HepG2 (cell line): Measurements from ENCODE around the gene COL5A1. TPM values are rescaled to one million over a fixed set of nuclear protein-coding genes. Genes with fewer than 3 reads are reported as not detected.

Experiments used
- ATAC-seq: fragments of 200-7000 bp; cut with Tn5 transposase; 3 replicates; pipeline ENCODE4 v1.9.1; 2020; ENCODE audit warnings: mild to moderate bottlenecking, moderate library complexity
- BruUV-seq: library from RNA; stranded (reverse); fragments of 400-500 nt; replicated peaks from 2 replicates; lab custom pipeline; 2021; lab: Mats Ljungman, UMichigan
- CTCF ChIA-PET: fragments of 300-600 bp; formaldehyde crosslinking; extraction: SDS; loops from one replicate; lab custom pipeline; 2021; ENCODE audit warnings: low total read pairs, inconsistent platforms, low intra/inter-chr PET ratio; lab: Yijun Ruan, JAX
- POLR2A ChIA-PET: fragments of 350-600 bp; sonication (Branson Sonifier 250); formaldehyde crosslinking; loops from one replicate; lab custom pipeline; 2020; ENCODE audit warnings: antibody characterized with exemption, inconsistent platforms; lab: Yijun Ruan, JAX
- DNase-seq: peaks from one replicate; pipeline ENCODE4 v3.0.0-alpha.2; 2015; ENCODE audit warnings: low spot score
- FAIRE-seq: peaks from 3 replicates; lab custom pipeline; 2011; peaks lifted over from hg19 to GRCh38; lab: Jason Lieb, UNC
- H2AFZ ChIP-seq: one replicate; pipeline ENCODE4 v1.6.1; 2011; ENCODE audit warnings: low read length, inconsistent platforms
- H3K27ac ChIP-seq: fragments of 300-600 bp; 3 replicates; pipeline ENCODE4 v1.8.0; 2011; ENCODE audit warnings: mixed run types, mild to moderate bottlenecking, mixed read lengths, low read length, inconsistent platforms; ENCODE audit not compliant: insufficient read depth; ENCODE audit errors: extremely low read length
- H3K27me3 ChIP-seq, 2 experiments: fragments of 200-600 bp in 1 of 2; 2 replicates in 1 of 2; 3 replicates in 1 of 2; pipeline versions ENCODE4 v1.6.0 to v1.8.0; 2011; ENCODE audit warnings: low read length in 2 of 2, mild to moderate bottlenecking in 2 of 2, moderate library complexity in 2 of 2, inconsistent platforms in 1 of 2; ENCODE audit not compliant: insufficient read depth in 2 of 2, control insufficient read depth in 1 of 2
- H3K36me3 ChIP-seq, 2 experiments: fragments of 200-600 bp in 1 of 2; replicated peaks in 1 of 2; 2 replicates in 1 of 2; 3 replicates in 1 of 2; pipeline versions ENCODE4 v1.5.1 to v1.8.0; 2011; ENCODE audit warnings: low read length in 2 of 2, inconsistent platforms in 1 of 2; ENCODE audit not compliant: insufficient read depth in 2 of 2, control insufficient read depth in 1 of 2
- H3K4me1 ChIP-seq: 2 replicates; pipeline ENCODE4 v1.5.1; 2012; ENCODE audit warnings: low read length, inconsistent platforms; ENCODE audit not compliant: insufficient read depth
- H3K4me2 ChIP-seq: 2 replicates; pipeline ENCODE4 v1.6.0; 2011; ENCODE audit warnings: low read depth, low read length, inconsistent platforms
- H3K4me3 ChIP-seq, 3 experiments: fragments of 200-600 bp in 1 of 3; sonication (generic), shearing (Covaris generic) in 1 of 3; replicated peaks in 1 of 3; 2 replicates each; pipeline ENCODE4 v1.5.1; 2011 to 2016; ENCODE audit warnings: low read length in 3 of 3, inconsistent platforms in 2 of 3, low read depth in 2 of 3, mild to moderate bottlenecking in 2 of 3, control low read depth in 1 of 3, mixed read lengths in 1 of 3; ENCODE audit not compliant: insufficient read depth in 1 of 3
- H3K79me2 ChIP-seq: one replicate; pipeline ENCODE4 v1.6.1; 2011; ENCODE audit warnings: low read length, inconsistent platforms; ENCODE audit not compliant: insufficient read depth
- H3K9ac ChIP-seq: 2 replicates; pipeline ENCODE4 v1.6.0; 2011; ENCODE audit warnings: mild to moderate bottlenecking, low read depth, low read length, inconsistent platforms; ENCODE audit not compliant: insufficient read depth
- H3K9me3 ChIP-seq: 2 replicates; pipeline ENCODE4 v1.5.1; 2012; ENCODE audit warnings: mild to moderate bottlenecking, low read length
- H4K20me1 ChIP-seq: 2 replicates; pipeline ENCODE4 v1.6.0; 2011; ENCODE audit warnings: inconsistent platforms, mild to moderate bottlenecking, low read length, moderate library complexity; ENCODE audit not compliant: insufficient read depth
- ARID3A ChIP-seq: IDR thresholded peaks from 2 replicates; pipeline ENCODE4 v1.6.1; 2012; ENCODE audit warnings: low read depth, low read length, improper control_type of control experiment
- CERS6 ChIP-seq: sonication (generic); formaldehyde crosslinking; IDR thresholded peaks from 2 replicates; pipeline ENCODE4 v1.5.0; 2020; ENCODE audit warnings: missing genetic modification reagents
- EED ChIP-seq: sonication (generic); formaldehyde crosslinking; IDR thresholded peaks from 2 replicates; pipeline ENCODE4 v1.5.0; 2020; ENCODE audit warnings: mild to moderate bottlenecking, missing genetic modification reagents
- MATR3 ChIP-seq: sonication (generic); formaldehyde crosslinking; IDR thresholded peaks from 2 replicates; pipeline ENCODE4 v1.4.0; 2020; ENCODE audit warnings: missing genetic modification reagents
- MTF2 ChIP-seq: sonication (generic); formaldehyde crosslinking; IDR thresholded peaks from 2 replicates; pipeline ENCODE4 v1.5.0; 2020; ENCODE audit warnings: missing genetic modification reagents, borderline replicate concordance
- MXD1 ChIP-seq: sonication (generic); formaldehyde crosslinking; IDR thresholded peaks from 2 replicates; pipeline ENCODE4 v1.4.0; 2020; ENCODE audit warnings: mild to moderate bottlenecking, missing genetic modification reagents
- POLR2G ChIP-seq: fragments of 200-400 bp; formaldehyde crosslinking; IDR thresholded peaks from 2 replicates; pipeline ENCODE4 v1.6.1; 2018; ENCODE audit warnings: mild to moderate bottlenecking, low read depth, low read length, moderate library complexity
- PTBP1 ChIP-seq: fragments of 200-400 bp; formaldehyde crosslinking; IDR thresholded peaks from 2 replicates; pipeline ENCODE4 v1.6.1; 2018; ENCODE audit warnings: low read length, low read depth; ENCODE audit not compliant: poor library complexity, severe bottlenecking
- THRA ChIP-seq: sonication (generic); formaldehyde crosslinking; IDR thresholded peaks from 2 replicates; pipeline ENCODE4 v1.4.0; 2020; ENCODE audit warnings: missing genetic modification reagents, borderline replicate concordance
- ZNF234 ChIP-seq: sonication (generic); formaldehyde crosslinking; conservative IDR thresholded peaks from 2 replicates; pipeline ENCODE4 v1.5.1; 2020; ENCODE audit warnings: mild to moderate bottlenecking, missing genetic modification reagents
- ZNF383 ChIP-seq: sonication (generic); formaldehyde crosslinking; IDR thresholded peaks from 2 replicates; pipeline ENCODE4 v1.4.0; 2020; ENCODE audit warnings: missing genetic modification reagents, mild to moderate bottlenecking, borderline replicate concordance
- ZNF672 ChIP-seq: sonication (generic); formaldehyde crosslinking; IDR thresholded peaks from 2 replicates; pipeline ENCODE4 v1.8.1; 2022; ENCODE audit warnings: missing genetic modification reagents
- ZNF784 ChIP-seq: sonication (generic); formaldehyde crosslinking; IDR thresholded peaks from 2 replicates; pipeline ENCODE4 v1.5.1; 2020; ENCODE audit warnings: missing genetic modification reagents, mild to moderate bottlenecking, borderline replicate concordance
- ZNF850 ChIP-seq: sonication (generic); formaldehyde crosslinking; conservative IDR thresholded peaks from 2 replicates; pipeline ENCODE4 v1.9.0; 2021; ENCODE audit warnings: mild to moderate bottlenecking, missing genetic modification reagents
- WGBS: methylation state at CpG from one replicate; pipeline ENCODE4 v1.1.6; 2017; ENCODE audit warnings: low lambda C conversion rate; 5-methylcytosine and 5-hydroxymethylcytosine counted together
- in situ Hi-C: cut with HindIII; loops from 2 replicates; pipeline ENCODE4 v1.10.0; 2017; ENCODE audit warnings: low pct_unique_long_range_greater_than_20kb; ENCODE audit not compliant: extremely low pct_ligation_motif_present
- intact Hi-C: fragments of 100-400 bp; cut with micrococcal nuclease; formaldehyde crosslinking; loops from one replicate; pipeline ENCODE4 v1.10.0; 2022; ENCODE audit not compliant: unreplicated experiment
- polyA plus RNA-seq, 8 experiments: library from polyadenylated mRNA; depleted of rRNA in 3 of 8; stranded (reverse) in 7 of 8; unstranded in 1 of 8; fragments of >200 nt; fragmentation: Illumina TruSeq in 4 of 8; extraction: Trizol in 4 of 8; gene quantifications; 2 replicates each; pipeline versions ENCODE4 v1.2.1 to v1.2.3, GENCODE V29; 2011 to 2016; ENCODE audit warnings: low read depth in 4 of 8, missing spikeins in 1 of 8, mixed read lengths in 1 of 8; ENCODE audit not compliant: insufficient read depth in 1 of 8
- total RNA-seq, 5 experiments: library from RNA; depleted of rRNA; stranded (reverse); fragments of >200 nt; fragmentation: Illumina TruSeq; extraction: Trizol; gene quantifications; 2 replicates each; pipeline ENCODE4 v1.2.3, GENCODE V29; 2016; ENCODE audit warnings: low read depth in 1 of 5

The COL5A1 gene
- total and polyA plus RNA-seq, 2 of the 13 experiments (the other 11 are each of a cell fraction or from before 2014, with no cell fraction given), result not detected

- H2AFZ ChIP-seq, result no peak overlapping the region
- FAIRE-seq, result no peak
- POLR2A ChIA-PET, result no interaction called here
Observed at GRCh38 chr9:134618163-134618832, 23.3 kb upstream of the COL5A1 start.

More at GRCh38 chr9:134618163-134618832, 23.3 kb upstream of the COL5A1 start:
- H3K4me2 ChIP-seq, result no peak overlapping the region
- H3K36me3 ChIP-seq, result no peaks in the 10 kb centered on the region
- BruUV-seq, result no TSS peak
- no peaks in the 10 kb centered on the region for H3K79me2 ChIP-seq
- H3K27me3 ChIP-seq, result peaks cover 9 to 61% of the 10 kb centered on the region in 2 experiments; a peak in 4 of 5 replicates
- no peaks in the 10 kb centered on the region for H3K4me1 ChIP-seq
- no peak for DNase-seq
- CTCF ChIA-PET, result no interaction called here
- peaks cover 8% of the 10 kb centered on the region for H3K9me3 ChIP-seq
- H4K20me1 ChIP-seq, result no peaks in the 10 kb centered on the region
- no peak for ATAC-seq
- intact Hi-C loops, result no loop called here
- in situ Hi-C loops, result no loop called here
- no peak for TF ChIP-seq ZNF234
- no peak for TF ChIP-seq MXD1 (CRISPR knock-in tag)
- TF ChIP-seq ZNF784 (CRISPR knock-in tag), result no peak
- no peak for TF ChIP-seq PTBP1
- no peak for TF ChIP-seq ARID3A
- no peak for TF ChIP-seq CERS6 (CRISPR knock-in tag)
- TF ChIP-seq MTF2 (CRISPR knock-in tag), result no peak
- TF ChIP-seq POLR2G, result no peak
- TF ChIP-seq THRA (CRISPR knock-in tag), result no peak
- TF ChIP-seq ZNF383 (CRISPR knock-in tag), result no peak
- TF ChIP-seq ZNF850 (CRISPR knock-in tag), result no peak
- no peak for TF ChIP-seq ZNF672 (CRISPR knock-in tag)
- TF ChIP-seq MATR3 (CRISPR knock-in tag), result no peak
- TF ChIP-seq EED, result no peak
- H3K4me3 ChIP-seq, result no peak overlapping the region
- H3K9ac ChIP-seq, result no peak overlapping the region
- 40% methylated on average over 17 of the region's 18 CpGs for WGBS
- H3K27ac ChIP-seq, result no peak overlapping the region
